Suppressor macrophage (primary cell): ENCODE measurements around the gene RAI1.

Experiments used
- DNase-seq, 4 experiments: peaks; one replicate each; pipeline ENCODE4 v3.0.0-alpha.2; 2020 to 2022

Gene RAI1

DNA sequence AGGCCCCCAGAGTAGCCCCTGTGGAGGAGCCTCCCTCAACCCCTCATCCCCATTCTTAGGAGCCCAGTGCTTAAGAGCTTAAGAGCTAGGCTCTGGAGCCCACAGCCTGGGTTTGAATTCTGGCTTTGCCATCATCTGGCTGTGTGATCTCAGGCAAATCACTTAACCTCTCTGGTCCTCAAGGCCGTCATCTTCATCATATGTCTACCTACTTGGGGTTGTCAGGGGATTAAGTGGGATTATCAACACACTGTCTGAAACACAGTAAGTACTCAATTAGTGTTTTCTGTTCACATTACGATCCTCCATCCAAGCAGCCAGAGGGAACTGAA is 150.7 kb downstream of the RAI1 start:
- no peak for DNase-seq

DNA sequence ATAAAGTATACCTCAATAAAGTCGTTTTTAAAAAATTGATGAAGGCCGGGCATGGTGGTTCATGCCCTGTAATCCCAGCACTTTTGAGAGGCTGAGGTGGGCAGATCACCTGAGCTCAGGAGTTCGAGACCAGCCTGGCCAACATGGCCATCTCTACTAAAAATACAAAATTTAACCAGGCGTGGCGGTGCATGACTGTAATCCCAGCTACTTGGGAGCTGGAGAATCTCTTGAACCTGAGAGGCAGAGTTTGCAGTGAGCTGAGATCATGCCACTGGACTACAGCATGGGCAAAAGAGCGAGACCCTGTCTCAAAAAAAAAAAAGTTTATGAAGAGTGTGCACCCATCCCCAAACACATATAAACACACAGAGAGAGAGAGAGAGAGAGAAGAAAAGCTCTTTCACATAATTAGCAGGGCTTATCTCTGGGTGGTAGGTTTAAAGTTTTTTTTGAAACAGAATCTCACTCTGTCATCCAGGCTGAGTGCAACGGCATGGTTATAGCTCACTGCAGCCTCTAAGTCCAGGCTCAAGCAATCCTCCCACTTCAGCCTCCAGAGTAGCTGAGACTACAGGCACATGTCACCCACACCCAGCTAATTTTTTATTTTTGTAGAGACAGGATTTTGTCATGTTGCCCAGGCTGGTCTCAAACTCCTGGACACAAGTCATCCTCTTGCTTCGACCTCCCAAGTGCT is 152.6 kb downstream of the RAI1 start:
- DNase-seq: peak in 1 of 4 experiments; percentile 24

DNA sequence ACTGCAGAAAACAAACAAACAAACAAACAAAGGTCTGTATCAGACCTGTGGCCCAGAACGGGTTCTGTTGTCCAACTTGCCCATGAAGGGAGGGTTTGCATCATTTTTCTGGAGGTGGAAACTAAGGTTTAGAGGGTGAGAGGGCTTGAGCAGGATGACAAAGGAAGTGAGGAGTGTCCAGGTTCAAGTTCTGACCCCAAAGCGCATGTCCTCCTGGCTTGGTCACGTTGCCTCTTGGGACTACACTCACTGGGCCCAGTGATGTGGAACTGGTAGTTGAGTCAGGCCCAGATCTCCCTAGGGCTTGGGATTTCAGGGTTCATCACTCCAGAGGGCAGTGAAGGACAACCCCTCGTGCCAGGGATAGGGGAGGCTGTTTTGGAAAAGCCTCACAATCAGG is 153.7 kb downstream of the RAI1 start:
- no peak for DNase-seq

DNA sequence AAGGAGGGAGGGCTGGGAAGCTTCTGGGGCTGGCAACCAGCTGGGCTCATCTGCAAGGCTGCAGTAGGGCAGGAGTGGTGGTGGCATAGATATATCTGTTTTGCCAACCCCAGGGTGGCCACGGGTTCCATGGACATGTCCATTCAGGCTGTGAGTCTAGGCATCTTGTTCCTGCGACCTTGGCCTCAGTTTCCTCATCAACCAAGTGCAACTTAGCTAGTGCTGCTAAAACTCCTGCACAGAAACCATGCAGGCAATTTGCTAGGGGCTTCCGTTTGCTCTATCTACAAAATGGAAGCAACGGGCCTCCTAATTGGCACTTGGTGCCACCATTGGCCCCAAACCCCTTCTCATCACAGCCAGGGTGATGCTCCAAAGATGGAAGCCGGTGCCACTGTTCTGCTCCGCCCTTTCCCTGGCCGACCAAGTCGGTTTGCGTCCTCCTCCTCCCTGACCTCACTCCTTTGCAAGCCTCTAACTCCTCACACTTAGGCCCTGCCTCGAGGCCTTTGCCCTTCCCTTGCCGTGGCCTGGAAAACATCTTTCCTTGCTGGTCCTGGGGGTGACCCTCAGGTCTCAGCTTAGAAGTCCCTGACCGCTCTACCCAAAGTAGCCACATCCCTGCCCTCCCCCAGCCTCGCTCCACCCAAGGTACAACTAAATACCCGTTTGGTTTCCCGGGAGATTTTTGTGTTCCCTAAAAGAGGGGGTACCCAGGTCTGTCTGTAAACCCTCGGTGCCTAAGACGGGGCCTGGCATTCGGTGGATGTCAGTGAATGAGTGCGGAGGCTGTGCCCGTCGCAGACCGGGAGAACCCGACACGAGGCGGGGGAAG is 154.4 kb downstream of the RAI1 start:
- DNase-seq: no peak

DNA sequence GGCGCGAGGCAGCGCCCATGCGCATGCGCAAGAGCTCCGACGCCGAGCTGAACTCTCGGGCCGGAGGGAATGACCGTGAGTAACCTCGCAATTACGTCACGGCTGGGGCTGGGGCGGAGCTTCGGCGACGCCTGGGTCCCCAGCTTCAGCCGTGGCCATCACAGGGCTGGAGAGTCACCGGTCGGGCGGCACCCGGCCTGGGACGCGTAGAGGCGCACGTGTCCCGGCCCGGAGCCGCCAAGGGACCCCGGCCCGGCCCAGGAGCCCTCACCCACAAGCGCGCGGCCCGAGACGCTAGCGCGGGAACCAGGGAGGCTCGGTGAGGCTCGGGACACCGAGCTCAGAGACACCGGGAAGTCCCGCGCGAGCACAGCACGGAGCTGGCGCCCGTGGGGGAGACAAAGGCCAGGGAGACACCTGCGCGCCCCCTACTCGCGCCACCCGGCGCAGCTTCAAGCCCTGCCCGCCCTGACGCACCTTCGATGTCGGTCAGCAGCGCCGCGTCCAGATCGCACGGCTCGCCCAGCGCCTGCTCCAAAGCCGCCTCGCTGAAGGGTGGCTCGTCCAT is 155.1 kb downstream of the RAI1 start:
- DNase-seq: peak; percentile 99 to 100 (median 100)

DNA sequence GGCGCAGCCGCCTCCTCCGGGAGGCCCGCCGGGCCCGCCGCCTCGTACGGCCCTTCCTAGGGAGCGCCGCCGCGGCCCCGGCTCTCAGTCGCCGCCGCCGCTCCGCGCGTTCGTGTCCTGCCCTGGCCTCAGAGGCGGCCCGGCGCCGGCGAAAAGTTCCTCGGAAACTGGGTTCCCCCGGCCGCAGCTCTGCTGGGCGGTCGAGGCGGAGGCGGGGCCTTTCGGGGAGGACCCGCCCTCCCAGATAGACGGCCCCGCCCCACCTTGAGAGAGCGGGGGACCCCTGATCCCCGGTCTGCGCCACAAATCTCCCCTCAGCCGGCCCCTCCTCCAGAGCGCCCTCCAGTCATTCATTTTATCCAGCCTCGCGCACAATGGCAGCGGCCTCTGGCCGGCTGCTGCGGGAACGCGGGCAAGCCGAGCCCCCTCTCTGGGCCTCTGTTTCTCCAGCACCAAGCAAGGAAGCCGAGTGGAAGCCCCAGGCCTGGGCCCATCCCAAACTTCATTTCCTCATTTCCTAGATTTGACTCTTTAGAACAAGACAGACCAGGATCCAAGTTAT is 155.6 kb downstream of the RAI1 start, which contains the start of gene SREBF1:
Gene SREBF1 (minus strand): TSS at position 169 of the 562 bp plus-strand sequence. CDS start 169 bp downstream, outside the sequence.
- peak; percentile 66 to 90 (median 79) for DNase-seq

DNA sequence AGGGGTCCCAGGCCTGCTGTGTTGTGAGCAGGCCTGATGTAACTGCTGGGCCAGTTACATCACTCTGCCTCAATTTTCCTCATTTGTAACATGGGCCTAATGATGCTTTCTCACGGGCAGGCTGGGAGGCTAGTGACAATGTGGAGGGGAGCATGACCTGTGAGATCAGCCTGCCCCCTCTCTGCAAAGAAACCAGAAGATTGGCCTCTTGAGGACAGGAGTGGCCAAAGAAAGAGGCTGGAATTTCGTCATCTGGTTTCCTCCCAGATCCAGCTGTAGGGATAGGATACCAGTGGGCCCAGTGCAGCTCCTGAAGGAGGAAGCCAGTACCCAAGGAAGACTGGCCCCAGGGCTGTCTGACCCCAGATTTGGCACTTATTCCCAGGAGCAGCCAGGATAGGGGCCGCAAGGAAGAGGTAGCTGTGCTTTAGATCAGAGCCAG is 156.1 kb downstream of the RAI1 start:
- DNase-seq: peak; percentile 57 to 78 (median 70)

DNA sequence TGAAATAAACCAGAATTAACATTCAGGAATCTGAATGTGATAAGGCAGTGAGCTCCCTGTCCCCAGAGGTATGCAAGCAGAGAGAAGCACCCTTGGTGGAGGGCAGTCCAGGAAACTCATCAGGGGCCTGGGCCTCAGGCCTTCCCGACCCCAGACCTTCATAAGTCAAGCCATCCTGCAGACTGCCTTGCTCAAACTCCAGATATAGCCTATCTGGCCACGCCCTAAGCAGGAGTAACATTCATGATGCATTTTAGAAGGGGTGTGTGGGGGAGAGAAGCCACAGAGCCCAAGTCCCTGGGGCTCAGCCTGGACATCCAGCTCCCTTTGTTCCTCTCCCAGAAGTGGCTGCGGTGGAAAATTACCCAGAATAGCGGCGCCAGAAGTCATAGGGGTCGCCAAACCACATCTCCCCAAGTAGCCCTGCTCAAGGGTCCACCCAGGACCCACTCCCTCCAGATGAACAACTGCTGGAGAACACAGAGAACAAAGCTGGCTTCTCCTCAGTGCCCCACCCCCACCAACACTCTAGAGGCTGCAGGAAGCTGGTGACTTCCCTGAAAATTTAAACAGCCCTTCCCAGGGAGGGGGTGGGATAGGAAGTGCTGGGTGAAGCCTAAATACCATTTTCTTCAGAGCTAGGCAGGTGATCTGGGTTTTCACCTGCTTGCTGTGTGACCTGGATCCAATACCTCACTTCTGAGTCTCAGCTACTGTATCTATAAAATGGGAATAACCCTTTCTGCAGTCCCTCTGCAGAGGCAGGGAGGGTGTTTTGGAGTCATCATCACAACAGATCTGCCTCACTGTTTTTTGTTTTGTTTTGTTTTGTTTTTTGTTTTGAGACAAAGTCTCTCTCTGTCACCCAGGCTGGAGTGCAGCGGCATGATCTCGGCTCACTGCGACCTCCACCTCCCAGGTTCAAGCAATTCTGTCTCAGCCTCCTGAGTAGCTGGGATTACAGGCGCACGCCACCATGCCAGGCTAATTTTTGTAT is 157.0 kb downstream of the RAI1 start:
- DNase-seq: peak; percentile 75 to 90 (median 80)

DNA sequence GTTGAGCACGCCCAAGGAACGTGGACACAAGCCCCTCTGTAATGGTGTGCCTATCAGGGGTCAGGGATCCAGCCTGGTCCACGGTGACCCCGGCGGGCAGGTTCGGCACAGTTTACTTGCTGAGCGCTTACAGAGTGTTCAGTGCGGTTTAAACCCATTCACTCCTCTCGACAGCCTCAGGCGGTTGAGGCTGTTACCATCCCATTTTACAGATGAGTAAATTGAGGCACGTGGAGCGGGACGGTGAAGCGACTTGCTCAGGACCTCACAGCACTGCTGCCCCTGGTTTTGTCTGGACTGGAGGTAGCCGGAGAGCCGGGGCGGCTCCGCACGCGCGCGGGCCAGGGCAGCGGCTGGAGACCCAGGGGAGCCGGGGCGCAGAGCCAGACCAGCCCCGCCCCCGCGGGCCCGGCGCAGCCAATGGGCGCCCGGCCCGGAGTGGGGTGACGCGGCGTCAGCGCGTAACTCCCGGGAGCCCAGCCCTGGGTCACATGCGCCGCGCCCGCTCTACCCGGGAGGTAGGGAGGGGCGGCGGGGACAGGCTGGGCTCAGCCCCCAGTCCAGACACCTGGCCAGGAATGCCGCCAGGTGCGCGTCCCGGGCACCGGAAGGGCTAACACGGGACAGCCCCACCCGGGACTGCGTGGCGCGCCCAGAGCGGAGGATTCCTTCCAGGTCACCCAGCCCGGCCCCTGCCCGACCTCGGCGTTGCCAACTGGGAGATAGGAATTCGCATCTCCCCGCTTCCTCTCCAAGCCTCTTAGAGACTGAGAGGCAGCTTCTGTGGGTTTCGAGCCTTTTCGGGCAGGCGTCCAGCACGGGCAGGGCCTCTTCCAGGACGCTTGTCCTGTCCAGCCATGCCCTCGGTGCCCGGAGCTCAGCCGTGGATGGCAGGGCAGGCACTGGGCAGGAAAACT is 158.8 kb downstream of the RAI1 start:
- DNase-seq: peak; percentile 95 to 99 (median 97)

DNA sequence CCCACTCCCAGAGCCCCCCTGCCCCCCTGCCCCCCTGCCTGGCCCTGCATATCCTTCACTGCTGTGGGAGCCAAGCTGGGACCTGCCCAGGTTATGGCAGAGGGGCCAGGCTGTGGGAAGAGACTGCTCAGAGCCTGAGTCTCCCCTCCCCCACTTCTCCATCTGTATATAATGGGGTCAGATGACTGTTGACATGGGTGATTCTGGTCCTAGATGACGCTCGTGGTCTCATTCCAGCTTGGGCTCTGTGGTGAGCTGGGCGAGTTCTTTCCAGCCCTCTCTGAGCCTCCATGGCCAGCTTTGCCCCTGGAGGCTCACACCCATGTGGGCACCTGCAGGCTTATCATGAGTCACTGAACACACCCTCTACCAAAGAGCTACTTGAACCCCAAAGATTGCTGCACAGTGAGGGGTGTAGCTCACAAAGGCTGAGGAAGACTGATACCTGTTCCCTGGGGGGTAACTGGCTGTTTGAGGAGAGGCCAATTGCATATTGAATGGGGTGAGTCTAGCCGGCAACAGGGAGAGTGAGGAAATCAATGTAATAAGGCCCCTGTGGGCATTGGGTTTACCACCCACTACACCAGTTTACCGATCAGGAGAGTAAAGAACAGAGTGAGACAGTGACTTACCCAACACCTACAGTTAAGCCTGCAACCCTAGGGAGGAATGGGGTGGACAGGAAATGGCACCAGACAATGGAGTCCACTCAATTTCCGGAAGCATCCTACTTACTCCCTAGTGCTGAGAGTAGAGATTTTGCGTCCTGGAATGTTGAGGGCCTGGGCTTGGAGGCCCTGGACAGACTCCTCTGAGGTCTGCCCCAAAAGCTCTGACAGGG is 159.7 kb downstream of the RAI1 start:
- DNase-seq: peak; percentile 72 to 82 (median 77)

DNA sequence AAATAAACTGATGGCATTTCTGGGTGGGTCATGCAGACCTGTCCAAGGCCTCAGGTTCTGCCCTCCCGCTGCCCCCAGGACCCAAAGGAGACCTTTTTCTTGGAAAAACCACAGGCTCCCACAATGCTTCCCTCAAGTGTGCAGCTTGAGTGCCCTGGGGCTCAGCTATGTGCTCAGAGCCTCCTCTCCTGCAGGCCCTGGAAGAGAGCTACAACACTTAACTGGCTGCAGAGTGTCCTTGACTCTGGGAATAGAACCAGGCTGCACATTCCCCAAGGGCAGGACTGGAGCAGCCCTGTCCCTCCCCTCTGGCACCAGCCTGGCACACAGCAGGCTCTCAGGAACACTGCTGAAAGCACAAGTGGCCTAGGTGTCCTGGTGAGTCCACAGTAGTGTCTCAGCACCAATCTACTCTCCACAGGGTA is 160.4 kb downstream of the RAI1 start:
- no peak for DNase-seq

DNA sequence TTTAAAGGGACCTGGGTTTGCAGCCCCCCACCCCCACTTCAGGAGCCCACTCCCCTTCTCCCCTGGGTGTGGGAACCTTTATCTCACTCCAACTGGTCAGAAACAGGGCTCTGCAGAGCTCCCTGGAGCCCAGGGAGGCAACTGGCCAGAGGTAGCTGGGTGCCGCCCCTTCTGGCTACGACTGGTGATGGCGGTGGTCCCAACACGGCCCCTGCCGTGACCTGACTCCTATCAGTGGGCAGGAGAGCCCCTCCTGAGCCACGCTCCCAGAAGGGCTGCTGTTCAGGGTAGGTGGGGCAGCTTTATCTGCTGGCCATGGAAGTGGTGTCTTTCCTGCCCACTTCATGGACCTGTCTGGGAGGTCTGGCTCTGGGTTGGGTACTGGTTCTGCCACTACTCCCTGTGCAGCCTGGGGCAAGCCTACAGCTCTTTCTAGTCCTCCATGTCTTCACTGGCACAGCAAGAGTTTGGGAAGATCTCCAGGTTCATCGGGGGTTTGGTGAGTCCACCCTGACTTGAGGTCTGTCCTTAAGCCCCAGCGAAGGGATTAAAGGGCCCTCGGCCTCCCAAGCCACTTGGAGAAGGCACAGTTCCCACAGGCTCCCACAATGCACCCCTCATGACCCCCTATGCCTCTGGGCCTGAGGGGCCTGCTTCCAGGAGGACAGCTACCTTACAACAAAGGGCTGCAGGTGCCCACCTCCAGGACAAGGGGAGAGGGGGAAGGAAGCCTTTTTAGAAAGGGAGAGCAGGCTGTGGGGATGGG is 161.0 kb downstream of the RAI1 start:
- no peak for DNase-seq

DNA sequence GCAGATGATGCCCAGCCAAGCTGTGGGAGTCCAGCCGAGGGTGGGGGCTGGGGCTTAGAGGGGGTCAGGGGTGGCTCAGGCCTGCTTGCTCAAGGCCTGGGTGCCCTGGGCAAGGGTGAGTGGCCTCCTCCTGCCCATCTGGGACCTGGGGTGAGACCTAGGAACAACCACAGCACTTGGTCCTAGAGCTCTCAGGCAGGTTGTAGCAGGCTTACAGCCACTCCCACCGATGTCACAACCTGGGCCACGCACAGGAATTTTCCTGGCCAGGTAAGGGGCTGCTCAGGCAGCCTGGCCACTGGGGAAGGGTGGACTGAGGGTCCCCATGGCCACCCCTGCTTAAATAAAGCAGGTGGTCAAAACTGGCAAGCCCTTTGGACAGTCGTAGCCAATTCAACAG is 161.8 kb downstream of the RAI1 start:
- DNase-seq: no peak

DNA sequence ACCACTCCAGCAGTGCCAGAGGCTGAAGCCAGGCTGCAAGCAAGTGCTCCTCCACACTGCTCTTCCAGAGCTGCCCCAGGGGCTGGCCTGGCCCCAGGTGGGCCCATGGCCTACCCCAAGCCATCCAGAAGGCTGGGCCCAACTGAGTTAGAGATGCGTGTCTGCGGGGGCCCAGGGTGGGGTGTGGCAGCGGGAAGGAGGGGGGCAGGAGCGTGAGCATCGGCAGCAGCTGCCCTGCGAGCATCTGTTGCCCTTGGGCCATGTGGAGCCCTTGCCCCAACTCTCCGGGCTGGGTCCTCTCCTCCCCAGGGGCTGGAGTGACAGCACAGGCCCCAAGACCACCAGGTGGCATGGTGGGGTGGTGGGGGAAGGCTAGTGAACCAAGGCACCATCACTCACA is 162.8 kb downstream of the RAI1 start:
- DNase-seq: no peak

DNA sequence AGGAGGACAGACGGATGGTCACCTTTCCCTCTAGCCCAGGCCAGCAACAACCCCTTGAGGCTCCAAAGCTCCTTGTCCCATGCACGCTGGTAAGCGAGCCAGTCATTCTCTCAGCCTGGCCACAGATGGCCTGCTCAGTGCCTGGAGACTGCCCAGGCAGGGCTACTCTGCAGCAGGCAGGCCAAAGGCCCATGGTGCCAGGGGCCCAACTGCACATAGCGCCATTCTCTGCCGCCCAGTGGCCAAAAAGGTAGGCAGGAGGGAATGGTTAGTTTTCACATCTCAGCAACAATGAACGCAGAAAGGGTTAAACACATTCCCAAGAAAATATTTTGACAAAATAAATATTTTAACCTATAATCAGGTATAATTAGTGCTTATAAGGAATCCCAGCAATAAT is 163.2 kb downstream of the RAI1 start:
- DNase-seq: no peak

DNA sequence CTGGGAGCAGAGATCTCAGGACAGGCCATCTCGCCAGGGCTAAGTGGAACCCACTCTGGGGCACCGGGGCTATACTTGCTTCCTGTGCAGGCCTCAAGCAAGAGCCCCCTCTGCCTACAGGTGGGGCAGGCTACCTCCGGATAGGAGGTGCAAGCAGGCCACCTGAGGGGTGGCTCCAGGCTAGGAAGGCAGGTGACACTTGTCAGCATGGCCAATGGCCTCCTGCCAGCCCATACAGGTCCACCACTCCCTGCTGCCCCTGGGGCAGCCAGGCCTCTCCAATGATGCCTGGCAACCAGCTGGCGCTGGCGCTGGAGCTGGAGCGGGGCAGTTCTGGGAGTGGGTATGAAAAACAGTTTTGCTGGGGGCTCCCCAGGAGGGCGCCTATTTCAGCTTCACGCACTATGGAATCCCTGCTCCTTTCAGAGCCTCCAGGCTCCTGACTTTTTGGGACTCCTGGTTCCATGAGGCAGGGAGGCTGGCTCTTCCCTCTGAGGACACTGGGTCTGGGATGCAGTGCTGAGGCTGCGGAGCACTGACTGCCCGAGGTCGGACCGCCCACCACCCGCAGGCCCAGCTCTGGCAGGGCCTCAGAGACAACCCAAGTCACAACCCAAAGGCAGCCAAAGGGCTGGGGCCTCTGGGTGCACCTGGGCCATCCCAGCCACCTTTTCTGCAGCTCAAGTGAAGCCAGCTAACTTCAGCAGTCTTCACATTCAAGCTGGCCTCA is 164.0 kb downstream of the RAI1 start:
- DNase-seq: no peak

DNA sequence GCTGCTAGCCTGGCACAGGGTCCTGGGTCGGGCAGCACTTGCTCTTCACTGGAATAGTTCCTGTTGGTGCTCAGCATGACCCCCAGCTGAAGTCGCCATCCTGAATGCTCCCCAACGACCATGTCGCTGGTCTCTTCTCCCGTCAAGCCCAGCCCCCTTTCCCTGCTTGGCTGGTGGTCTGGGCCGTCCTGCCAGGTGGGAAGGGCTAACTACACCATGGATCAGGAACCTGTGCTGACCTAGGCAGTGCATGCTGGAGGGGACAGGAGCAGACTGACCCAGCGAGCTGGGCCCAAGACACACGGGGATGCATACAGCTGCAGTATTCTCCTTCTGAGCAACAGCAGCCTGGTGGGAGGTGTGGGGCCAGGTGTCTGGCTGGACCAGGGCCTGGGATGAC is 164.7 kb downstream of the RAI1 start:
- no peak for DNase-seq

DNA sequence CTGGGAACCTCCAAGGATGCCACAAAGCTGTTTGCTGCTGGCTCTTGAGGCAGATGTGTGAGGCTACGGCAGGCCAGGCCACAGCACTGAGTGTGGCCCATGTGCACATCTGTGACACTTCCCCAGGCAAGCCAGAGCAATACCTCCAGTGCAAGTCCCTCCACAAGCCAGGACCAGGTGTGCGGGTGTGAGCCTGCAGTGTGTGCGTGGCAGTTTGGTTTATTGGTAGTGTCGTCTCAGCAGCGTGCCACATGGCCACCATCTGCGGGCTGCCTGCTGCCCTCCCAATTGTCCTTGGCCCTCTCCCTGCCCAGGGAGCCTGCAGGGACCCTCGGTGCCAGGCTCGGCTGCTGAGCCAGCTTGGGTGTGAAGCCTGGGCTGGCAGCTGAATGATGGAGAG is 165.4 kb downstream of the RAI1 start:
- DNase-seq: no peak
